H9 (cell line): ENCODE measurements around the gene THOP1. TPM values are rescaled to one million over a fixed set of nuclear protein-coding genes. Genes with fewer than 3 reads are reported as not detected.

ENCODE experiments used
- DNase-seq: peaks from one replicate; pipeline ENCODE4 v3.0.0-alpha.2; 2017
- H2AFZ ChIP-seq: one replicate; pipeline ENCODE4 v1.6.1; 2013; ENCODE audit warnings: mild to moderate bottlenecking, low read length, control low read depth, moderate library complexity
- H2AK5ac ChIP-seq: 2 replicates; pipeline ENCODE4 v1.6.1; 2013; ENCODE audit warnings: low read length, control low read depth, mixed read lengths; ENCODE audit not compliant: insufficient read length
- H2BK120ac ChIP-seq: one replicate; pipeline ENCODE4 v1.6.1; 2013; ENCODE audit warnings: low read depth, mild to moderate bottlenecking, low read length, control low read depth, inconsistent platforms; ENCODE audit not compliant: poor library complexity, severe bottlenecking
- H2BK12ac ChIP-seq: 2 replicates; pipeline ENCODE4 v1.6.1; 2013; ENCODE audit warnings: low read length, control low read depth, mixed read lengths, low read depth; ENCODE audit not compliant: insufficient read length
- H2BK15ac ChIP-seq: 2 replicates; pipeline ENCODE4 v1.6.1; 2013; ENCODE audit warnings: low read depth, low read length, control low read depth
- H2BK20ac ChIP-seq: one replicate; pipeline ENCODE4 v1.6.1; 2013; ENCODE audit warnings: low read depth, mild to moderate bottlenecking, low read length, control low read depth, inconsistent platforms; ENCODE audit not compliant: poor library complexity, severe bottlenecking
- H2BK5ac ChIP-seq: 2 replicates; pipeline ENCODE4 v1.6.1; 2013; ENCODE audit warnings: low read length, control low read depth, mixed read lengths; ENCODE audit not compliant: insufficient read length
- H3K14ac ChIP-seq: 2 replicates; pipeline ENCODE4 v1.6.1; 2013; ENCODE audit warnings: low read length, control low read depth; ENCODE audit not compliant: insufficient read depth
- H3K18ac ChIP-seq: 2 replicates; pipeline ENCODE4 v1.6.1; 2013; ENCODE audit warnings: low read depth, mild to moderate bottlenecking, mixed read lengths, low read length, control low read depth; ENCODE audit not compliant: insufficient read length
- H3K23ac ChIP-seq: 2 replicates; pipeline ENCODE4 v1.6.1; 2013; ENCODE audit warnings: low read length, control low read depth, mixed read lengths, low read depth; ENCODE audit not compliant: insufficient read length
- H3K23me2 ChIP-seq: 2 replicates; pipeline ENCODE4 v1.6.1; 2013; ENCODE audit warnings: low read depth, mild to moderate bottlenecking, mixed read lengths, low read length, control low read depth; ENCODE audit not compliant: insufficient read length, poor library complexity, severe bottlenecking
- H3K27ac ChIP-seq: 2 replicates; pipeline ENCODE4 v1.5.1; 2013; ENCODE audit warnings: low read length, control low read depth, mixed read lengths, low read depth; ENCODE audit not compliant: insufficient read length
- H3K27me3 ChIP-seq: 2 replicates; pipeline ENCODE4 v1.6.1; 2013; ENCODE audit warnings: low read length, control low read depth, inconsistent platforms; ENCODE audit not compliant: insufficient read depth
- H3K4ac ChIP-seq: 2 replicates; pipeline ENCODE4 v1.6.1; 2013; ENCODE audit warnings: low read depth, mild to moderate bottlenecking, control low read depth, inconsistent platforms, low read length, moderate library complexity
- H3K4me1 ChIP-seq: 2 replicates; pipeline ENCODE4 v1.6.1; 2013; ENCODE audit warnings: low read length, control low read depth, inconsistent platforms; ENCODE audit not compliant: insufficient read depth
- H3K4me2 ChIP-seq: 2 replicates; pipeline ENCODE4 v1.6.1; 2013; ENCODE audit warnings: low read length, control low read depth, mixed read lengths; ENCODE audit not compliant: insufficient read length, insufficient read depth
- H3K56ac ChIP-seq: 2 replicates; pipeline ENCODE4 v1.6.1; 2013; ENCODE audit warnings: low read depth, mild to moderate bottlenecking, mixed read lengths, low read length, control low read depth; ENCODE audit not compliant: insufficient read length
- H3K79me1 ChIP-seq: 2 replicates; pipeline ENCODE4 v1.6.1; 2013; ENCODE audit warnings: low read depth, mild to moderate bottlenecking, moderate library complexity, low read length, control low read depth, inconsistent platforms; ENCODE audit not compliant: insufficient read depth, poor library complexity, severe bottlenecking
- H3K79me2 ChIP-seq: 2 replicates; pipeline ENCODE4 v1.6.1; 2013; ENCODE audit warnings: low read length, control low read depth, inconsistent platforms; ENCODE audit not compliant: insufficient read depth
- H3K9ac ChIP-seq: 2 replicates; pipeline ENCODE4 v1.6.1; 2013; ENCODE audit warnings: low read length, control low read depth, mixed read lengths; ENCODE audit not compliant: insufficient read length; ENCODE audit errors: extremely low read depth
- H3K9me3 ChIP-seq: one replicate; pipeline ENCODE4 v1.6.1; 2013; ENCODE audit warnings: low read depth, low read length, inconsistent platforms; ENCODE audit not compliant: control insufficient read depth
- H3T11ph ChIP-seq: one replicate; pipeline ENCODE4 v1.6.1; 2013; ENCODE audit warnings: mild to moderate bottlenecking, low read length, control low read depth, inconsistent platforms
- H4K20me1 ChIP-seq: one replicate; pipeline ENCODE4 v1.6.1; 2013; ENCODE audit not compliant: control insufficient read depth, insufficient read length, insufficient read depth
- H4K5ac ChIP-seq: 2 replicates; pipeline ENCODE4 v1.6.1; 2013; ENCODE audit warnings: low read depth, mild to moderate bottlenecking, mixed read lengths, low read length, control low read depth; ENCODE audit not compliant: insufficient read length
- H4K8ac ChIP-seq: replicated peaks from 2 replicates; pipeline ENCODE4 v1.6.1; 2013; ENCODE audit warnings: low read length, control low read depth, mixed read lengths, low read depth; ENCODE audit not compliant: insufficient read length
- H4K91ac ChIP-seq: 2 replicates; pipeline ENCODE4 v1.6.1; 2013; ENCODE audit warnings: low read depth, mild to moderate bottlenecking, moderate library complexity, mixed read lengths, low read length, control low read depth; ENCODE audit not compliant: insufficient read length
- H3K27ac Mint-ChIP-seq, 3 experiments: 2 replicates in 2 of 3; 3 replicates in 1 of 3; pipeline ENCODE4 v1.8.0; 2020 to 2021; ENCODE audit warnings: mixed read lengths in 3 of 3, mild to moderate bottlenecking in 1 of 3, moderate library complexity in 1 of 3
- H3K27me3 Mint-ChIP-seq: 2 replicates; pipeline ENCODE4 v1.8.0; 2021; ENCODE audit warnings: low read depth, mild to moderate bottlenecking, moderate library complexity, mixed read lengths
- H3K36me3 Mint-ChIP-seq, 3 experiments: 2 replicates in 2 of 3; 3 replicates in 1 of 3; pipeline ENCODE4 v1.8.0; 2020 to 2021; ENCODE audit warnings: low read depth in 3 of 3, mixed read lengths in 3 of 3; ENCODE audit not compliant: insufficient read depth in 1 of 3
- H3K4me1 Mint-ChIP-seq, 2 experiments: 2 replicates each; pipeline ENCODE4 v1.8.0; 2020; ENCODE audit warnings: mixed read lengths in 2 of 2
- H3K4me3 Mint-ChIP-seq, 2 experiments: 2 replicates in 1 of 2; 3 replicates in 1 of 2; pipeline ENCODE4 v1.8.0; 2020 to 2021; ENCODE audit warnings: mild to moderate bottlenecking in 2 of 2, mixed read lengths in 2 of 2, moderate library complexity in 1 of 2
- H3K9me3 Mint-ChIP-seq, 2 experiments: 2 replicates in 1 of 2; 3 replicates in 1 of 2; pipeline ENCODE4 v1.8.0; 2020; ENCODE audit warnings: mild to moderate bottlenecking in 2 of 2, mixed read lengths in 2 of 2, moderate library complexity in 1 of 2
- WGBS: extraction: QIAGEN DNeasy Blood & Tissue Kit; methylation state at CpG from one replicate; pipeline ENCODE4 v1.1.7; 2013; ENCODE audit warnings: missing lambda C conversion rate, low lambda C conversion rate, mixed read lengths; ENCODE audit not compliant: insufficient read length; ENCODE audit errors: extremely low coverage; 5-methylcytosine and 5-hydroxymethylcytosine counted together
- total RNA-seq: library from RNA; stranded (reverse); gene quantifications from 2 replicates; pipeline ENCODE4 v1.2.1, GENCODE V29; 2021
- TF ChIP-seq, protein P1 (sequence below): fragments of 200-600 bp; sonication (generic); conservative IDR thresholded peaks from 3 replicates; pipeline ENCODE4 v1.8.0; 2021; ENCODE audit warnings: antibody characterized with exemption, mild to moderate bottlenecking

THOP1 gene
- total RNA-seq, 1 experiment from 2014 or later = 150 TPM

DNA sequence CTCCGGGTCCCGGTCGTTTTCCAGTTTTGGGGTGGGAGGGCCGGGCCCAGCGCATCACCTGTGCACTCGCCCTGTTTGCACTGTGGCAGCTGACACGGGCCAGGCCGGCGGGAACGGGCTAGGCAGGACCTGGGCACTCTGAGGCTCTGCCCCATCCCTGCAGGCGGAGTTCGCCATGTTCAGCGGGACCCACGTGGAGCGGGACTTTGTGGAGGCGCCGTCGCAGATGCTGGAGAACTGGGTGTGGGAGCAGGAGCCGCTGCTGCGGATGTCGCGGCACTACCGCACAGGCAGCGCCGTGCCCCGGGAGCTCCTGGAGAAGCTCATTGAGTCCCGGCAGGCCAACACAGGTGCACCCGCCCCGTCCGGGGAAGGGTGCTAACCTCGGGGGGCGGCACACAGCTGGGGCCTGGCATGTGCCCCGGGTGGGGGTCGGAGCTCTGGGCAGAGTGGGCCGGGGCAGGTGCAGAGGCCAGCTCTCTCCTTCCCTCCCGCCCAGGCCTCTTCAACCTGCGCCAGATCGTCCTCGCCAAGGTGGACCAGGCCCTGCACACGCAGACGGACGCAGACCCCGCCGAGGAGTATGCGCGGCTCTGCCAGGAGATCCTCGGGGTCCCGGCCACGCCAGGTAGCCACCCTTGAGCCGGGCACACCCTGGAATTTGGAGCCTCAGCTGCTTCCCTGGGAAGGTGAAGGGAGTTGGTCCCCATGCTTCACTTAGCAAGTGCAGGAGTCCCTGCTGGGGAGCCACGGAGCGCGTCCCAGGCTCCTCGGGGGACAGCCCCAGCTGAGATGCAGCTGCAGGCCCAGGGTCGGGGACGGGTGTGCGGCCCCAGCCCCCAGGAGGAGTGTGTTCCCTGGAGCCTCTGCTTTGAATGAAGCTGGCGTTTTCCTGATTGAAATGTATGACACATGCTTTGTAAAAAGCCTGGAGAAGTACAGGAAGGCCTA lies 25.1 kb downstream of the THOP1 start:
- H3K23ac ChIP-seq = no peak overlapping the region
- no peaks in the 10 kb centered on the region for H3K4me1 ChIP-seq
- no peaks in the 10 kb centered on the region for H3K23me2 ChIP-seq
- H3K4ac ChIP-seq = no peak overlapping the region
- no peak overlapping the region for H2BK5ac ChIP-seq
- H3T11ph ChIP-seq = no peak overlapping the region
- H4K5ac ChIP-seq = no peak overlapping the region
- H2BK120ac ChIP-seq = no peak overlapping the region
- H3K36me3 Mint-ChIP-seq = peaks cover 19 to 54% (median 38%) of the 10 kb centered on the region in 3 experiments
- TF ChIP-seq, protein P1, sequence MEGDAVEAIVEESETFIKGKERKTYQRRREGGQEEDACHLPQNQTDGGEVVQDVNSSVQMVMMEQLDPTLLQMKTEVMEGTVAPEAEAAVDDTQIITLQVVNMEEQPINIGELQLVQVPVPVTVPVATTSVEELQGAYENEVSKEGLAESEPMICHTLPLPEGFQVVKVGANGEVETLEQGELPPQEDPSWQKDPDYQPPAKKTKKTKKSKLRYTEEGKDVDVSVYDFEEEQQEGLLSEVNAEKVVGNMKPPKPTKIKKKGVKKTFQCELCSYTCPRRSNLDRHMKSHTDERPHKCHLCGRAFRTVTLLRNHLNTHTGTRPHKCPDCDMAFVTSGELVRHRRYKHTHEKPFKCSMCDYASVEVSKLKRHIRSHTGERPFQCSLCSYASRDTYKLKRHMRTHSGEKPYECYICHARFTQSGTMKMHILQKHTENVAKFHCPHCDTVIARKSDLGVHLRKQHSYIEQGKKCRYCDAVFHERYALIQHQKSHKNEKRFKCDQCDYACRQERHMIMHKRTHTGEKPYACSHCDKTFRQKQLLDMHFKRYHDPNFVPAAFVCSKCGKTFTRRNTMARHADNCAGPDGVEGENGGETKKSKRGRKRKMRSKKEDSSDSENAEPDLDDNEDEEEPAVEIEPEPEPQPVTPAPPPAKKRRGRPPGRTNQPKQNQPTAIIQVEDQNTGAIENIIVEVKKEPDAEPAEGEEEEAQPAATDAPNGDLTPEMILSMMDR = no peak
- H4K8ac ChIP-seq = no peak overlapping the region
- no peak overlapping the region for H2BK15ac ChIP-seq
- no peak overlapping the region for H3K18ac ChIP-seq
- H3K27me3 ChIP-seq = no peaks in the 10 kb centered on the region
- no peaks in the 10 kb centered on the region for H3K9me3 Mint-ChIP-seq
- H3K4me3 Mint-ChIP-seq = no peak overlapping the region
- H2AK5ac ChIP-seq = no peak overlapping the region
- H3K4me1 Mint-ChIP-seq = no peaks in the 10 kb centered on the region
- H2BK12ac ChIP-seq = no peak overlapping the region
- DNase-seq = no peak
- H2BK20ac ChIP-seq = no peak overlapping the region
- H3K27ac ChIP-seq = no peak overlapping the region
- no peak overlapping the region for H3K56ac ChIP-seq
- H3K27me3 Mint-ChIP-seq = no peaks in the 10 kb centered on the region; the same call in 1 of the 2 replicates
- no peak overlapping the region for H3K9ac ChIP-seq
- H3K27ac Mint-ChIP-seq = no peak overlapping the region
- no peaks in the 10 kb centered on the region for H4K20me1 ChIP-seq
- H3K14ac ChIP-seq = no peak overlapping the region; the same call in 1 of the 2 replicates
- no CpG with 5 or more reads among the region's 58 CpGs for WGBS
- H3K9me3 ChIP-seq = no peaks in the 10 kb centered on the region
- no peak overlapping the region for H3K4me2 ChIP-seq
- no peaks in the 10 kb centered on the region for H3K79me1 ChIP-seq
- H3K79me2 ChIP-seq = no peaks in the 10 kb centered on the region
- no peak overlapping the region for H4K91ac ChIP-seq
- no peak overlapping the region for H2AFZ ChIP-seq
